GM23338 (cell line): ENCODE results near the gene DNAAF5.

Source experiments
- EZH2 ChIP-seq: fragments of 200-600 bp; sonication (generic); IDR thresholded peaks from one replicate; pipeline ENCODE4 v1.8.0; 2017; ENCODE audit warnings: antibody characterized with exemption, mild to moderate bottlenecking, low read depth; ENCODE audit not compliant: unreplicated experiment
- EZH2phosphoT487 ChIP-seq: fragments of 200-600 bp; sonication (generic); IDR thresholded peaks from one replicate; pipeline ENCODE4 v1.8.1; 2018; ENCODE audit warnings: antibody characterized with exemption; ENCODE audit not compliant: unreplicated experiment
- POLR2AphosphoS5 ChIP-seq: IDR thresholded peaks from 2 replicates; pipeline ENCODE4 v1.6.1; 2016; ENCODE audit warnings: antibody characterized with exemption, low read depth
- REST ChIP-seq: IDR thresholded peaks from one replicate; pipeline ENCODE4 v1.6.1; 2018; ENCODE audit warnings: antibody characterized with exemption; ENCODE audit not compliant: unreplicated experiment
- TF ChIP-seq, protein P1 (sequence below), 2 experiments: fragments of 200-600 bp in 1 of 2; sonication (generic) in 1 of 2; conservative IDR thresholded peaks; 2 replicates each; pipeline versions ENCODE4 v1.5.1 to v1.6.1; 2016 to 2017; ENCODE audit warnings: antibody characterized with exemption in 2 of 2, low read depth in 2 of 2, mild to moderate bottlenecking in 2 of 2, moderate library complexity in 1 of 2

GRCh38 chr7:835021-835420, 108.5 kb downstream of the DNAAF5 start:
- TF ChIP-seq, protein P1, sequence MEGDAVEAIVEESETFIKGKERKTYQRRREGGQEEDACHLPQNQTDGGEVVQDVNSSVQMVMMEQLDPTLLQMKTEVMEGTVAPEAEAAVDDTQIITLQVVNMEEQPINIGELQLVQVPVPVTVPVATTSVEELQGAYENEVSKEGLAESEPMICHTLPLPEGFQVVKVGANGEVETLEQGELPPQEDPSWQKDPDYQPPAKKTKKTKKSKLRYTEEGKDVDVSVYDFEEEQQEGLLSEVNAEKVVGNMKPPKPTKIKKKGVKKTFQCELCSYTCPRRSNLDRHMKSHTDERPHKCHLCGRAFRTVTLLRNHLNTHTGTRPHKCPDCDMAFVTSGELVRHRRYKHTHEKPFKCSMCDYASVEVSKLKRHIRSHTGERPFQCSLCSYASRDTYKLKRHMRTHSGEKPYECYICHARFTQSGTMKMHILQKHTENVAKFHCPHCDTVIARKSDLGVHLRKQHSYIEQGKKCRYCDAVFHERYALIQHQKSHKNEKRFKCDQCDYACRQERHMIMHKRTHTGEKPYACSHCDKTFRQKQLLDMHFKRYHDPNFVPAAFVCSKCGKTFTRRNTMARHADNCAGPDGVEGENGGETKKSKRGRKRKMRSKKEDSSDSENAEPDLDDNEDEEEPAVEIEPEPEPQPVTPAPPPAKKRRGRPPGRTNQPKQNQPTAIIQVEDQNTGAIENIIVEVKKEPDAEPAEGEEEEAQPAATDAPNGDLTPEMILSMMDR (conservative IDR thresholded peaks at IDR 0.05; ENCODE audit: low read depth in 2 of 2): no peak
- no peak for TF ChIP-seq EZH2
- no peak for TF ChIP-seq REST
- no peak for TF ChIP-seq EZH2phosphoT487
- no peak for TF ChIP-seq POLR2AphosphoS5
